ENCODE measurements around the gene HELZ2.
A peak's percentile ranks its signal among the peaks of the same experiment; 100 is the strongest.
"Not testable (repeated sequence)": the region's sequence is repeated elsewhere in the genome, so short reads cannot be mapped to it uniquely, and the experiment has no call there.

HELZ2 gene, protein sequence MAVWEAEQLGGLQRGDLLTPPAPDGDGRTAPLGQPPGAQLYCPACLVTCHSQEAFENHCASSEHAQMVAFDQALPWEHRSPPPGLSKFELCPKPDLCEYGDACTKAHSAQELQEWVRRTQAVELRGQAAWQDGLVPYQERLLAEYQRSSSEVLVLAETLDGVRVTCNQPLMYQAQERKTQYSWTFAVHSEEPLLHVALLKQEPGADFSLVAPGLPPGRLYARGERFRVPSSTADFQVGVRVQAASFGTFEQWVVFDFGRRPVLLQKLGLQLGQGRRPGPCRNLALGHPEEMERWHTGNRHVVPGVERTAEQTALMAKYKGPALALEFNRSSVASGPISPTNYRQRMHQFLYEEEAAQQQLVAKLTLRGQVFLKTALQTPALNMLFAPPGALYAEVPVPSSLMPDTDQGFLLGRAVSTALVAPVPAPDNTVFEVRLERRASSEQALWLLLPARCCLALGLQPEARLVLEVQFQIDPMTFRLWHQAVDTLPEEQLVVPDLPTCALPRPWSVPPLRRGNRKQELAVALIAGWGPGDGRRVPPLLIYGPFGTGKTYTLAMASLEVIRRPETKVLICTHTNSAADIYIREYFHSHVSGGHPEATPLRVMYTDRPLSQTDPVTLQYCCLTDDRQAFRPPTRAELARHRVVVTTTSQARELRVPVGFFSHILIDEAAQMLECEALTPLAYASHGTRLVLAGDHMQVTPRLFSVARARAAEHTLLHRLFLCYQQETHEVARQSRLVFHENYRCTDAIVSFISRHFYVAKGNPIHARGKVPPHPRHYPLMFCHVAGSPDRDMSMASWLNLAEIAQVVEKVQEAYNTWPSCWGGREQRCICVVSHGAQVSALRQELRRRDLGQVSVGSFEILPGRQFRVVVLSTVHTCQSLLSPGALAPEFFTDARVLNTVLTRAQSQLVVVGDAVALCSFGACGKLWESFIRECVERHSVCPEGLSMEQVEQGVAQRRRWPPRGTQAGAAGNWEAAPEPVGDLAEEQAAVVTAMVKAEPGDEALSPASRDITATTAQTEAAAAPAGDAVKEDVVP (N-terminal part only)

DNA sequence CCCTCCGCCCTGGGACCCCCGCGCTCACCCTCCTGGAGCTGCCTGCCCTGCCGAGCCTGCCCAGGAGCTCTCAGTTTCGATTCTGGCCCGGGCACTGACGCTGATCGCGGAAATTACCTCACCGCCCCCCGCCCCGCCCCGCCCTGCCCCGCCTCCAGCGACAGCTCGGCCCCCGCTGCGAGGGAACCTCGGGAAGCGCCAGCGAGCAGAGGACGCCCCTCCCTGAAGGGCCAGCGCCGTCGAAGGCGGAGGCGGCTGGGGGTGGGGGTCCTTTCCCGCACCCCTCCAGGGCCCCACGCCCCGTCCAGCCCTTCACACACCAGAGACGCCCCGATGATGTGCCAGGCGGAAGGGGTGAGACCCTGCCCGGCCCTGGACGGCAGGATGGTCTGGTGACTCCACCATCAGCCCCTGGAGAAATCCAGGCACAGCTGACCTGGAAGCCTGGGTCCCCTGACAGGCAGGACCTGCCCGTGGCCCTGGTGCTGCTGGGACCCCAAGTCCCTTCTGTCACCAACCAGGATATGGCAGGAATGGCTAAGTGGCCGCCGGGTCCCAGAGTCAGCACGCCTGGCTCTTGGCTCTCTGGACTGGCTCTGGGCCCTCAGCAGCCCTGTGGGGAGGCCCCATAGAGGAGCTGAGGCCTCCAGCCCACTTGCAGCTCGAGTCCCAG, at the start of gene HELZ2:
Gene HELZ2 (minus strand): TSS at position 84 of the 673 bp plus-strand sequence. CDS start 1,854 bp downstream, outside the sequence.
- DNase-seq: peak; percentile 82

DNA sequence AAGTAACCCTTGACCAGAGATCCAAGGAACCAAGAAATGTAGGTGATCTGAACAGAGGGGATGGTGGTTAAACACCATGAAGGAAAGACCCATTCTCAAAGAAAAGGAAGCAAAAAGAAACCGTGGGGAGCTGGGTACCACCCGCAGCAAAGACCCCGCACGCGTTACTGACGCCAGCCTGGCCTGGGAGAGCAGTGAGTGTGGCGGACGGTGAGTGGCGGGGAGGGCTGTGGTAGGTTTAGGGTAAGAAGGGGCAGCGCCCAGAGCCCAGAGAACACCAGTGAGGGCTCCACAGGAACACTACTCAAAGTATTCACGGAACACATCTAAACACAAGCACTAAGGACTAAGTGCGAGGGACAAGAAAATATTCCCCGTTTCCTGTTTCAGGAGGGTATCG, 48.7 kb upstream of the HELZ2 start:
- DNase-seq: no peak

DNA sequence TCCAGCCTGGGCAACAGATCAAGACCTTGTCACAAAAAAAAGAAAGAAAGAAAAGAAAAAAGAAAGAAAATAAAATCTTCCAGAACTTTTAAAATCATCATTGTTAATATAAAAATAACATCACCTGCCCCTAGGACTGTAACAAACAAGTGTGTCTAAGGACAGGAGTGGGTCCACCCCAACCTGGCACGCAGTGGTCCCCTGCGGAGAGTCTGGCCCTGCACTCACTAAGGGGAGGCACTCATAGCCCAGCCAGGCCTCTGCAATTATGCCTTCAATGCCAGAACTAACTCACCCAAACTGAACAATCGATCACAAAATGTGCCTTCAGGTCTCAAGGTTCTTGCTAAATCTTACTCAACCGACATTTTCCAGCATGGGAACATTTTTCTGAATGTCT, 48.1 kb upstream of the HELZ2 start:
- DNase-seq: no peak

DNA sequence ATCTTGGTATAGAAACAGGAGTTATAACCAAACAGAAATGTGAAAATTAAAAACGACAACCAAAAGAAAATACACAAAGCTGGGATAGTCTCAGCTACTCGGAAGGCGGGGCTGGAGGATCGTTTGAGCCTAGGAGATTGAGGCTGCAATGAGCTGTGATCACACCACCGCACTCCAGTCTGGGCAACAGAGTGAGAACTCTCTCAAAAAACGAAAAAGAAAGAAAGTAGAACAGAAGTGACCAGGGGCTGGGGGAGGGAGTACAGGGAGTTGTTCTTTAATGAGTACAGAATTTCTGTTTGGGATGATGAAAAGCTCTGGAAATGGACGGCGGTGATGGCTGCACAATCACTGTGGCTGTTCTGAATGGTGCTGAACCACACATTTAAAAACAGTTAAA, 47.0 kb upstream of the HELZ2 start:
- no peak for DNase-seq

DNA sequence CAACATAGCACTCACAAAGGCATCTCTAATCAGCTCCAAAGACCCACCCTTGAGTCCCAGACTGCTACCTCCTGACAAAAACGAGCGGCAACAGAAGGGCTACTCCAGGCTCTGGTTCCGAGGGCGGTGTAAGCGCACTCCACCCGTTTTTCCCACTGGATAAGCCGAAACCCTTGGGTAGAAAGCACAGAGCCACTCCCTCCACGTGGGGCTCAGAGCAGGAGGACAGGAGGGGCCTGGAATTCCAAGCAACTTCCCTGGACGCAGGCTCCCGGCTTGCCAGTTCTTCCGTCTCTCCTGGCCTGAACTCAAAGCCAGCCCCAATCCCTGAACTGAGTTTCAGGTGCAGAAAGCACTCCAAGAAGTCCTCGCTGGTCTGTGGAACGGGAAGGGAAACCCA, 45.5 kb upstream of the HELZ2 start:
- DNase-seq: no peak

DNA sequence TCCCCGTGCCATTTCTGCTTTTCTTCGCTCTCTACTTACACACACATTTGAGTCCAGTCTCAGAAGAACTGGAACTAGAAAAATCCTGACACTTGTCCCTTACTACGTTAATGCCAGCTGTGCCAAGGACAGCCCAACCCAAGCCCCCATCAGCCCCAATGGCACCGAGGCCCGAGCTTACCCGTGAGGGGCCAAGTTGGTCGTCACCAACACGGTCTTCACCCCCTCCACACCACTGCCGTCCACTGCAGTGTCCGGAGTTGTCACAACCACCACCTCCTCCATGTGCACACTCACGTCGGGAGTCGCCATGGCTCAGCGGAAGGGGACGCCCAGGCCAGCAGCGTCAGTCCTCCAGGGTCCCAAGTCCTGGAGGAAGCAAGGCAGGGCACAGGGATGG, 45.0 kb upstream of the HELZ2 start:
- DNase-seq: no peak

DNA sequence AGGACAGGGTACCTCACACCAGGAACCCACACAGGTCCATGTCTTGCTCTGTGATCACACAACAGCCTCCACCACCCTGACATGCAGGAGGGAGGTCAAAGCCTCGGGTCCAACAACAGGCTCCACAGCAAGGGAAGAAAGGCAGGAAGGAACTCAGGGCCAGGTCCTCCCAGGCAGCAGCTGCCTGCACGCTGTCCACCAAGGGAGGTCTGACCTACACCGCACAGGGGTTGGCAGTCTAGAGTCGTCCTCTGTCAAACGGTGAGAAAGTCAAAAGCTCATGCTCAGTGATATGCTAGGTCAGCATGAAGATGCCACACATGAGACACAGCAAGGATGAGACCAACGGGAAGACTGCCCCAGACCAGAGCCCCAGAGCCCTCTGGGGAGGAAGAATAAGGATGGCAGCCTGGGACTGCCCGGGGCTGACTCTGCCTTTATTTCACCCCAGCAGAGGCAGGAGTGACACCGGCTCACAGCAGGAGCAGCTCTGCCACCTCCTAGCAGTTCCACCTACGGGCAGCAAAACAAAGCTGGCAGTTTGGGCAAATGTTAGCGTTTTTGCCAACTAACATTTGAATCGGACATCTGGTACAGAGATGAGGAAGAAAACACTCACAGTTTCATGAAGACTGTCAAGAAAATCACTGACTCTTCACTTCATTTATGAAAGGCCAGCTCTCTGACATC, 44.4 kb upstream of the HELZ2 start:
- DNase-seq: no peak

DNA sequence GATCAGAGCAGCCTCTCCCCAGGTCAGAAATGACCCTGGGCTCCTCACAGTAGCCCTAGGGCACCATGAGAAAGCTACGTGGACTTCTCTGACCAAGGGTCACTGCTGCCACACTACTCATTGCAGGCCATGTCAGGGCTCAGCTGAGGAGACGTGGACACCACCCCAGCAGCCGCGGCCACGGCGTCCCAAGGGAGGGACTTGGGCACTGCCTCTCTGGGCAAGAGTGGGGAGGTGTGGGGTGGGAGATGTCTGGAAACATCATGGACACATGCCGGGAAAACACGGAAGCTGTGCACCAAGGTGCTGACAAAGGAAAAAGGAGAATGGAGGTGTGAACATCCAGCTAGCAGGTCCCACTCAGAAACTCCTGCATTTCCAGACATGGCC, 43.8 kb upstream of the HELZ2 start:
- no peak for DNase-seq

DNA sequence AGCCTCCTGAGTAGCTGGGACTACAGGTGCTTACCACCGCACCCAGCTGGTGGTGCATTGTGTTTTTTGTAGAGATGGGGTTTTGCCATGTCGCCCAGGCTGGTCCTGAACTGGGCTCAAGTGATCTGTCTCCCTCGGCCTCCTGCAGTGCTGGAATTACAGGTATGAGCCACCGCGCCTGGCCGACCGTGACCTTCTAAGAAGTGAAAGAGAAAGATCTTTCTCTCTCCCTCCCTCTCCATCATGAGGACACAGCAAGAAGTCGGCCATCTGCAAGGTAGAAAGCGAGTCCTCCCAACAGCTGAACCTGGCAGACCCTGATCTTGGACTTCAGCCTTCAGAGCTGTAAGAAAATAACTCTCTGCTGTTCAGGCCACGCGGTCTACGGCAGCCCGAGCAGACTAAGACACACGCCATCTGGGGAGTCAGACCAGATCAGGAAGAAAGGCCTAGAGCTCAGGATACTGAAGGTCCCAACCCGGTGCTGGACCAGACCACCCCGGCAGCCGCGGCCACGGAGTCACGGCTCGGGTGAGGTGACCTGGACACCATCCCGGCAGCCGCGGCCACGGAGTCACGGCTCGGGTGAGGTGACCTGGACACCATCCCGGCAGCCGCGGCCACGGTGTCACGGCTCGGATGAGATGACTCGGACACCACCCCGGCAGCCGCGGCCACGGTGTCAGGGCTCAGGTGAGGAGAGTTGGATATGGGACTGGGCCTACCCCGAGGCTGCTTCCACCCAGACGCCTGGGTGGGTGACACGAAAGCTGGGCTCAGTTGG, 43.2 kb upstream of the HELZ2 start:
- DNase-seq: no peak

DNA sequence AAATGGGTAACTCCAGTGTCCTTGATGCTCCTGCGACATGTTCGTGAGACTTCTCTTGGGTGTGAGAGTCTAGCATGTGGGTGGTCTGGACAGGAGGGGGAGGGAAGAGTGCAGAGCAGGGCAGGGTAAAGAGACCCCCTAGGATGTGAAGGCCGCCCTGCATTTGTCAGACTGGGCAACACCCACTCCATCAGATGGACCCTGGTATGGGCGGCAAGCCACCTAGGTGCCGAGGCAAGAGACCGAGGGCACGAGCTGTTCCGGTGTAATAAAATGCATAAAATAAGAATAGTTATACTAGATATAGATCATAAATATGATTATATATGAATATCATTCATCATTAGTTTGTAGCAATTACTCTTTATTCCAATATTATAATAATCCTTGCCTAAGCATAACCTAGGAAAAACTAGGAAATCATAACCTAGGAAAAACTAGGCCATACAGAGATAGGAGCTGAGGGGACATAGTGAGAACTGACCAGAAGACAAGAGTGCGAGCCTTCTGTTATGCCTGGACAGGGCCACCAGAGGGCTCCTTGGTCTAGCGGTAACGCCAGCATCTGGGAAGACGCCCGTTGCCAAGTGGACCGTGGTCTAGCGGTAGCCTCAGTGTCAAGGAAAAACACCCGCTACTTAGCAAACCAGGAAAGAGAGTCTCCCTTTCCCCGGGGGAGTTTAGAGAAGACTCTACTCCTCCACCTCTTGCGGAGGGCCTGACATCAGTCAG, 40.0 kb upstream of the HELZ2 start:
- DNase-seq: not testable (repeated sequence)

DNA sequence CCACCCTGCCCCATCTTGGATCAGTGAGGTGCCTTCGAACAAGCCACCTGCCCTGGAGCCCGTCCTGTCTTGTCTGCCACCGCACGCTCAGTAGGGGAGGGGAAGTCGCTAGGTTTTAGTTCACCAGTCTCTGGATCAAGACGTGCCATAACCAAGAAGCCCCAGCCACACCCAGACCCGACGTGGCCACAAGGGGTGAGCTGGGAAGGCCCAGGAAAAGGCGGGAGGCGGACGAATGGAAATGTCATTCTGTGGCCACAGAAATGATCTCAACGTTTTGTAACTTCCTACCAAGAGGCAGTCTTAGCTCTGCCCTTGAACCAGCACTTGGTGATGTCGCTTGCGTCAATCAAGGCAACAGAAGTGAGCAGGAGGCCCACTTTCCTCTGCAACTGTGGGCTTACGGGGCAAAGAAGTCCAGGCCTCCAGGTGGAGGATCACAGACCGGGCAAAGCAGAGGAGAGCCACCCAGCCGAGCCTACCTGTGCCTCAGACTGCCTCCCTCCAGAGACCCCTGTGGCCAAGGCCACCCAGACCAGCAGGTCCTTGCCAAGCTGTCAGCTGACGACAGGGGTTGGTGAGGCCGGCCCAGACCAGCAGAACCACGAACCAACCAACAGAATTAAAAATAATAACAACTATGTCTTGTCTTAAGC, 38.4 kb upstream of the HELZ2 start:
- DNase-seq: peak in 1 of 2 donors; percentile 54

DNA sequence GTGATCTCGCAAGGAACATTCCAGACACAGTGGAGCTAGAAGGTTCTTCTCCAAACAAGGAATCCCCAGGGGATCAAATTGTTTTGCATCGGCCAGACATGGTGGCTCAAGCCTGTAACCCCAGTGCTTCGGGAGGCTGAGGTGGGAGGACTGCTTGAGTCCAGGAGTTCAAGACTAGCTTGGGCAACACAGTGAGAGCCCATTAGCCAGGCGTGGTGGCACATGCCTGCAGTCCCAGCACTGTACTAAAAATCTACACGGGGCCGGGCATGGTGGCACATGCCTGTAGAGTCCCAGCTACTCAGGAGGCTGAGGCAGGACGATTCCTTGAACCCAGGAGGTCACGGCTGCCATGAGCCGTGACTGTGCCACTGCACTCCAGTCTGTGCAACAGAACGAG, 37.6 kb upstream of the HELZ2 start:
- no peak for DNase-seq

DNA sequence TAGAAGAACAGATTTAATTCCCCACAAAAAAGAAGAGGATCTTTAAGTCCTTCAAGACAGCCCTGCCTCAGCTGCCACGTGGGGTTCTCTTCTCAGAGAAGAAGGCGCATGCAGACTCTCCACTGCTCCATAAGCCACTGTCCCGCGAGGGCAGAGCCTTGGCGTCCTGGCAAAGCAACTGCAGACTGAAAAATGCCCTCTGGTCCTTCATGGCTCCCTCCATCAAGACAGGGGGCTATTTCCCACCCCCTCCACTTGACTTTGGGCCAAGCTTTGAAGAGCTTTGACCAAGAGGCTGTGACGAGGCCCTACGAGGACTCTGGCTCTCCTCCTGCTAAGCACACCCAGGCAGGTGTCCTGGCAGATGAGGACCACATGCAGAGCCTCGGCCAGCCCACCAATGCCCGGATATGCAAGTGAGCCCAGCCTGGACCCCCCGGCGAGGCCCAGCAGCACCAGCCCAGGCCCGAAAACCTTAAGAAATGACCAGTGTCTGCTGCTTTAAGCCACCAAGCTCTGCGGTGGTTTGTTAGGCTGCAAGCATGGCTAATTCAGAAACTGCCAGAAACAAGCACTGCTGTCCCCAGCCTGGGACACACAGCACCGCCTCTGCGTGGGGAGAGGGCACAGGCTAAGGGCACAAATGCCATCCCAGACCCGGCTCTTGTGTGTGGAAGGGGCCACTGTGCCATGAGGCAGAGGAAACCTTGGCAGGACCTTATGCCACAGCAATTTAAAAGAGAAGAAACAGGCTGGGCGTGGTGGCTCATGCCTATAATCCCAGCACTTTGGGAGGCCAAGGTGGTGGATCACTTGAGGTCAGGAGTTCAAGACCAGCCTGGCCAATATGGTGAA, 36.8 kb upstream of the HELZ2 start:
- DNase-seq: no peak

DNA sequence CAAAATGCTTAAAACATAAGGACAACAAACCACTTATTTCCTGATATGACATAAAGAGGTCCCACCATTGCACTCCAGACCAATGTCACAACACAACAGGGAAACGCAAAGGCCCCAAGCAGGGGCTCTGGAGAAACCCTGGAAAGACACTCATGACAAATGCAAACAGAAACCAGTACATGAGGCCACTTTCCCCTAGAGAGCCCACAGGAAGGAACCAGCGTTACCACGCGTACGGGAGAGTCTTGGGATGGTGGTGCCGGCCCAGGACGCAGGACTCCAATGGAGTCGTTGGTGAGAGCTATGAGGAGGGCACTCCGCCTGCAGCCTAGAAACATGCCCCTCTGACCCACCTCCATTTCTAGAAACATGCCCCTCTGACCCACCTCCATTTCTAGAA, 32.6 kb upstream of the HELZ2 start:
- no peak for DNase-seq

DNA sequence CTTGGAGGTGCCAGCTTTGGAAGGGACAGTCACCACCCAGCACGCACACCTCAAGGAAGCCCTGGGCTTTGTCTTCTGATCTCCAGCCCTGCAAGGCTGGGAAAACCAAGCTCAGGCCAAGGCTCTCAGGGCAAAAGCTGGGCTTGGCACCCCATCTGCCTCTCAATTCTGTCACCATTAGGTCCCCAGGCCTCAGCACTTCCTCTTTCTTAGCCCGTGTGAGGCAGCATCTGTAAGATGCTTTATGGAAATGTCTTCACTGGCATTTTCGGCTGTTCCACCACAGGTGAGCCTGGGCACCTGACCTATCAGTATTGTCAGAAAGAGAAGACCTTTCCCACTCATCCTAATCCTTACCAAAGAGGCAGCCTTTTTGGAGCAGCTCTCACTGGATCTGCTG, 28.3 kb upstream of the HELZ2 start:
- DNase-seq: no peak

DNA sequence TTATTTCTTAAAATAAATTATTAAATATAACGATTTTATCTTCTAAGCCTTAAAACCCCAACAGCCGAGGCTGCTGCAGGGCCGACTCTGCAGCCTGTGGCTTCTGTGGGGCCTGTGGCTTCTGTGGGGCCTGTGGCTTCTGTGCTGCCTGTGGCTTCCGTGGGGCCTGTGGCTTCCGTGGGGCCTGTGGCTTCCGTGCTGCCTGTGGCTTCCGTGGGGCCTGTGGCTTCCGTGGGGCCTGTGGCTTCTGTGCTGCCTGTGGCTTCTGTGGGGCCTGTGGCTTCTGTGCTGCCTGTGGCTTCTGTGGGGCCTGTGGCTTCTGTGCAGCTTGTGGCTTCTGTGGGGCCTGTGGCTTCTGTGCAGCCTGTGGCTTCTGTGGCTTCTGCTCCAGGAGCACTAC, 27.6 kb upstream of the HELZ2 start:
- DNase-seq: peak; percentile 47 to 69

DNA sequence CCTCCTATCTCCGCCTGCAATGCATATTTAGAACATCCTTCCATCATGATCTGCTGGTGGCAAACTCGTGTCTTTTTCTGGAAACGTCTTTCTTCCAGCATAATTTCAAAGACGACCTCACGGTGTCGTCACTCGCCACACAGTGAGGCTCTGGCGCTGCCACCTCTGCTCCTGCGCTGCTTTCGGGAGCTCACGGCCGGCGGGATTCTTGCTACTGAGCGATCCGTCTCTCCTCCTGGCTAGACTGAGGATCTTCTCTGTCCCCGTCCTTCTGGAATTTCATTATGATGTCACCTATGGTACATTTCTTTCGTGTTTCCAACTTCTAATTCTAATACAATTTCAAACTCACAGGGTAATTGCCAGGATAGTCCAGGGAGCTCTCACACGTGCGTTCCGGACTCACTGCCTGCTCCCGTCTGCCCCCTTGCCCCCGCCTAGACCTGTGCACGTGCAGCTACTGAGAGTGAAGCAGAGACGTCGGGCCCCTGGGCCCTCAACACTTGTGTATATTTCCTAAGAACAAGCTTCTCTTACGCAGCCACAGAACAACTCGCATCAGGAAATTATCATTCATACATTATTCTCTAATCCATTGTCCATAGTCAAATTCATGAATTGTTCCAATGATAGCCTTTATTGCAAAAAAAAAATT, 25.5 kb upstream of the HELZ2 start:
- DNase-seq: no peak

DNA sequence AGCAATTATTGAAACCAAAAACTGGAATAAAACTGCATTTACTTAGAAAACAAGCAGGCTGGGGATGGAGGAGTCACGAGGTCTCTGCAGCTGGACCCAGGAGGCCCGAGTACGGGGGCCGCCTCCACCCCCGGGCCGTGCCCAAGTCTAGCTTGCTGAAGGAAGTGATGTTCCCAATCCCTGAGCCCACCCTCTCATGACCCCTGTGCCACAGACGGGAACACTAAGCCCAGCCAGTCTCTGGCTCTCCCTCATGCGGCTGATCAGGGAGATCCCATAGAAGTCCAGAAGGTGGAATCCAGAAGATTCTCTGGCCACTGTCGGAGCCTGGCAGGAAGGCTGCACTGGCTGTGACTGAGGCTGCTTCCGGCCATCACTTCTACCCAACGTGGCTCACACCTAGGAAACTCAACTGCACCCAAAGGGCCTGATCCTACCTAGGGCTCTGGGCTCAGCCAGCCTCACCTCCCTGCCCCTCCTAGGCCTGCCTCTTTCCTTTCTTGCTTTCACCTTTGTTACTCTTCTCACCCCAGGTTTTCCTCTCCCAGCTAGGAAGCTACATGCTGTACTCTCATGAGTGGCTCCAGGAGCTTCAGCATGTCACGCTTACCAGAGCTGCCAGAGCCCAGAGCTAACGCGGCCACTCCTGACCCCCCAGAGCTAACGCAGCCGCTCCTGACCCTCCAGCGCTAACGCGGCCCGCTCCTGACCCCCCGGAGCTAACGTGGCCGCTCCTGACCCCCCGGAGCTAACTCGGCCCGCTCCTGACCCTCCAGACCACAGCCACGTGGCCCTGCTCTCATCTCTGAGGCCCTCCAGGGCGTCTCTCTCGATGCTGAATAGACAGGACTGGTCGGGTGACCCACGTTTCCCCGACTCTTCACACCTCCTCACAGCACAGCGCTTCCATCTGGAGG, 24.7 kb upstream of the HELZ2 start:
- no peak for DNase-seq

Measured in CD4-positive, alpha-beta T cell treated with Interleukin-1 beta for 1 hour (primary cell).